HG03571 (cell line): Measurements from ENCODE around the gene FRK.
A peak's percentile ranks its signal among the peaks of the same experiment; 100 is the strongest.
"Not testable (repeated sequence)": the region's sequence is repeated elsewhere in the genome, so short reads cannot be mapped to it uniquely, and the experiment has no call there.

ENCODE experiments used
- ATAC-seq: cut with Tn5 transposase; IDR thresholded peaks from one replicate; pipeline ENCODE4 v1.9.1; 2021; ENCODE audit not compliant: unreplicated experiment

Gene FRK

DNA sequence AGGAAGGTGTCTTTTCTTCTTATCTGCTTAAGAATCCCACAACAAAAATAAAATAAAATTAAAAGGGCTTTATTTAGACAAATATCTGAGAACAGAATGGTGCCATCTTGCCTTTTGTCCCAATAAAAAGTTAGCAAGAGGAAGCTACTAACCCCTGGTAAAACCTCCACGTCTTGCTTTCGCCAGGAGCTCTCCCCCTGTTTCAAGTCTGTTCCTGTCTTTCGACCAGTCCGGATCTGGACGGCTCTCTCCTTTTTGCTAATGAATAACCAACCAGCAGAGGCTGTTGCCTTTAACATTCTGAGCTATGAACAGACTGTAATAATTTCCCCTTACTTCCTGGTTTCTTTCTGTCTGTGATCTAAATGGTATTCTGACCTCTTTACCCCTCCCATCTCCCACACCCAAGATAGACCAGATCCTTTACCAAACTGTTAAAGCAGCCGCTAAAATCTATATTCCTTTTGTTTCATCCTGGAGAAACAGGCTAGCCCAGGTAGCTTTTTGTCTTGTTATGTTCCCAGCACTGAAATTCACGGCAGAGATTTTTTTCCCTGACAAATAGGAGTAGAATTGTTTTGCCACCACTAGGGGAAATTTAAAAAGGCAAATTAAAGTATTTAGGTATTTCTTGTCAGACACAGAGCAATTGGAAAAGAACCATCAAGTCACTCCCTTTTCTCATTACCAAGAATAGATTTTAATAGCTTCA, at the start of gene FRK:
FRK (minus strand) TSS at position 320 of the 712 bp plus-strand sequence. CDS start 580 bp downstream, outside the sequence.
- ATAC-seq: no peak

GRCh38 chr6:116108836-116109235, 48.1 kb upstream of the FRK start:
- no peak for ATAC-seq

- no peak for ATAC-seq
These were observed 45.5 kb upstream of the FRK start for GRCh38 chr6:116106146-116106545.

DNA sequence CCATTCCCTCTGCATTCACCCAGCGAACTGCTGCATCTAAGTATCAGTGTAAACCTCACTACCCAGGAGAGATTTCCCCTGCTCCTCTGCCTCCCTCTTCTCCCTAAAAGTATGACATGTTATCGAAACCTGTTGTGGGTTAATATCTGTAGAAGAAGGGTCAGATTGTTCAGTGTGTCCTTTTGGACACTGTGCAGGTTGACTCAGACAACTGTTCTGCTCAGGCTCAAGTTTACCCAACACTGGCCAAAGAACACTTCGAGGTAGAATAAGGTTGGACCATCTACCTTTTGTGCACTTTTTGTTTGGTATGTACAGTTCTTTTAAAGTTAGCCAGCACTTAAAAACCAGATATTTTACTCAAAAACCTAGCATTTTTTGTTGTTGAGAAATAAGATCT, 44.6 kb upstream of the FRK start:
- no peak for ATAC-seq

DNA sequence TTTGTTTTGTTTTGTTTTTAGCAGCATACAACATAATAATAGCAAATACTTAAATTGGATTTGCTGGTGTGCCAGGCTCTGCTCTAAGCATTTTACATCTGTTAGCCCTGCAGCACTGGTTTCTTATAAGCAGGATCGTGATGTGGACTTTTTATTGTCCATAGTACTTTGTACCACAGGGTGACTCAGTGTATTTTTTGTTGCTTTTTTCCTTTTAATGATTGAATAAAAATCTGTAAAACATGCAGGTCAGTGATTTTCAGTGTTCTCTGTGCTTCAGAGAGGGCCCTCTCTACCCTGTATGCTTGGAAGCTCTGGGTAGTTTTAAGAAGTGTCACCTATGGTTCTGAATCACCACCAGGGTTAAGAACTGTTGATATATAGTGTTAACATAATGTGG, 43.9 kb upstream of the FRK start:
- no peak for ATAC-seq

GRCh38 chr6:116102873-116103272, 42.2 kb upstream of the FRK start:
- ATAC-seq: no peak

DNA sequence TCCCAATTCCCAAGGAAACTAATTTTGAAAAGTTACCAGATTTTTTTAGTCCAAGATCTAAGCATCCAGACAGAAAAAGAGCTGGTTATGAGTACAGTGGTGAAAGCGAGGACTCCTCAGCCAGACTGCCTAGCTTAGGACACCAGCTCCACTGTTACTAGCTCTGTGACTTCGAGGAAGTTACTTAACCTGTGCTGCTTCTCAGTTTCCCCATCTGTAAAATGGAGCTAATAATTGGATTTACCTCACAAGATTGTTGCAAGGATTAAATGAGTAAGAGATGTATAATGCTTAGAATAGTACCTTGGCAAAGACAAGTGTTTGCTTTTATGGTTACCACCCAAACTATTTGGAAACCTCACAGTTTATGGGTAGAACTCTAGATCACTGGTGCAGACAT, 41.1 kb upstream of the FRK start:
- no peak for ATAC-seq

GRCh38 chr6:116101302-116101718, 40.6 kb upstream of the FRK start:
- no peak for ATAC-seq

DNA sequence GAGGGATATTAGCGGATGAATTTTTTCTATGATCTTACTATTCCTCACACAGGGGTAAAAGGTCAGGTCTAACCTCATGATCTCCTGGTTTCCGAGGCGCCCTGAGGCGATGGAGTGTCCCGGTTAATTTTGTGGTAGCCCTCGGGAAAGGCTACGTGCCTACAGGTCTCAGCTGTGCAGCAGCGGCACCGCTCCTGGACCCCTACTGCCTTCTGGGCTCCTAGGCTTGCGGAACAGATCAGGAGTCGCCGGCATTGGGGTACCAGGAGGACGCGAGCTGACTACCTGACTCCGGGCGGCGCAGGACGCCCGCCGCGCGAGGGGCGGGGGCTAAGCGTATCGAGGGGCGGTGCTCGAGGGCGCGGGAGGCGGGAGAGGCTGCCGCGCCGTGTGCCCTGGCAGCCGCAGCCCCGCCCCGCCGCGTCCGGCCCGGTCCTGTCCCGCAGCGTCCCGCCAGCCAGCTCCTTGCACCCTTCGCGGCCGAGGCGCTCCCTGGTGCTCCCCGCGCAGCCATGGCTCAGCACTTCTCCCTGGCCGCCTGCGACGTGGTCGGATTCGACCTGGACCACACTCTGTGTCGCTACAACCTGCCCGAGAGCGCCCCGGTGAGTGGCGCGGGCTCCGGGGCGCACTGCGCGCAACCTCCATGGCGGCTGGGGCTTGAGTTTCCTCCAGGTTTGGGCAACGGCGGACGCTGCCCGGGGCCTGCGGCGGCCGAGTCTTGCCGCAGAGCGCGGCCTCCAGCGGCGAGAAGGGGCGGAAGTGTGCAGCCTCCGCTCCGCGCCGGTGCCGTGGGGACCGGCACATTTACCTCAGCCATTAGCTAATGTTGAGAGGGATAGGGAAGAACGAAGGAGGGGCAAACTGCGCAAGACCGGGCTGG, 40.0 kb upstream of the FRK start, which contains the start of gene NT5DC1:
NT5DC1 (plus strand) TSS at position 435 of the 883 bp plus-strand sequence; CDS start at position 513, 78 bp downstream.
- peak; percentile 88 for ATAC-seq

DNA sequence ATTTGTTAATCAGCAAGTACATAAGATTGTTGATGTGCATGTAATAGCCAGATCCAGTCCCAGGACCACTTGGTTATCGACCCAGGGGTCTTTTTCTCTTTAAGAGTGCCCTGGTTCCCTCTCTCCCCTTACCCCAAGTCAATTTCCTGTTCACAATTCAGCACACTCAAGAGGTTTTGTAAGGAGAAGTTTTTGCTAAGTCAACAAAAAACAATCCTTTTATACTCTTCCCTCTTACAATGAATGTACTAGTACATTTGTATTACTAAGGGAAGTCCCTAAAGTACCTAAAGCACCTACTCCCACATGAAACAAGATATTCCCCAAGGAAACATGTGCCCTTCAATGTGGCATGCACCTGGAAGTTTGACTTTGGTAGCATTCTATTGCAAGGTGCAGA, 38.3 kb upstream of the FRK start:
- no peak for ATAC-seq

DNA sequence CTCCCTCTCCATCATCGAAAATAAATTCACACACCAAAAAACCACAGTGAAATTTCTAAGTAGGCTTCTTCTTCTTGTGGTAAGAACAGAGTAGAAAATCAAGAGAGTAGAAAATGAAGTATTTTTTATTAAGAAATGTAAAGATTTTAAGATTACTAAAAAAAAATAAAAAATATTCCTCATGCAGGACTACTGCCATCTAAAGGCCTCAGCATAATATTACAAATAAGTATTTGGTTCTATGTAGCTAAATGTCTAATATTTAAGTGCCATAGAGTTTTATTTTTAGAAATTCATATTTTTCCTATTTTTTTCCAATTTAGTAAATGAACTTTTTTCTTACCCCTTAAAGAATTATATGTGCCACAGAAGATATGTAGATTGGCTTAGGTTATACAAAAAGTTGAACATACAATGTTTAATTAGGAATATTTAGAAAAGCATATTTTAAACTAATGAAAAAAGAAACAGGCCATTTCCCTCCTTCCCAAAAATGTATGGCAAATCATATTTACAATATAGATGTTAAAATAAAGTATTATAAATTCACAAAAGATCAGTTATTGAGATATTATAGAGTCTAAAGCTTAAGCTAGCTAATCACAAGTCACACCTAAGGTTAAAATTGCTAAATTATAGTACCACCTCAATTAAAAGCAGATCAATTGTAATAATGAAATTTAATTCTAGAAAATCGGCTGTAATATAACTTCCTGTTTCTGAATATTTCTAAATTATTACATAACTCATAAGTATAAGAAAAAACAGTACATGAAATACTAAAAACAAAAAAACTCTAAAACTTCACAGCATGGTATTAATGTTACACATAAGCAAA, 36.5 kb upstream of the FRK start:
- ATAC-seq: no peak

- not testable (repeated sequence) for ATAC-seq
These were observed 35.5 kb upstream of the FRK start for GRCh38 chr6:116096048-116096759.

GRCh38 chr6:116094041-116094440, 33.4 kb upstream of the FRK start:
- no peak for ATAC-seq

GRCh38 chr6:116090251-116090650, 29.6 kb upstream of the FRK start:
- ATAC-seq: peak; percentile 58

- no peak for ATAC-seq
These were observed 28.3 kb upstream of the FRK start for GRCh38 chr6:116088946-116089345.

- ATAC-seq: peak; percentile 95
These were observed 26.8 kb upstream of the FRK start for GRCh38 chr6:116087437-116088027.

- no peak for ATAC-seq
These were observed 23.6 kb upstream of the FRK start for GRCh38 chr6:116084284-116084683.

GRCh38 chr6:116083052-116083451, 22.4 kb upstream of the FRK start:
- no peak for ATAC-seq

DNA sequence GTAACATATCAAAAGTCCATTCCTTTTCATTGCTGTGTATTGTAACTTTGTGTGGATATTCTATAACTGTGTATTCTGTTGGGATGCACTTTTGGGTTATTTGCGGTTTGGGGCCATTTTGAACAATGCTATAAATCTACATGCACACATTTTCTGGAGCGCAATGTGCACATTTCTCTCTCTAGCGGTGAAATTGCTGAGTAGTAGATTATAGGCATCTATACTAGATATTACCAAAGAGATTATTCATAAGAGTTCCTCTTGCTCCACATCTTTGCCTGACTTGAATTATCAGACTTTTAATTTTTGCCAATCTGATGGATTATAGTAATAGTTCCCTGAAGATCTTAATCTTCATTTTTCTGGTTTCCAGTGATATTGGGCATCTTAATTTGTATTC, 18.3 kb upstream of the FRK start:
- no peak for ATAC-seq

DNA sequence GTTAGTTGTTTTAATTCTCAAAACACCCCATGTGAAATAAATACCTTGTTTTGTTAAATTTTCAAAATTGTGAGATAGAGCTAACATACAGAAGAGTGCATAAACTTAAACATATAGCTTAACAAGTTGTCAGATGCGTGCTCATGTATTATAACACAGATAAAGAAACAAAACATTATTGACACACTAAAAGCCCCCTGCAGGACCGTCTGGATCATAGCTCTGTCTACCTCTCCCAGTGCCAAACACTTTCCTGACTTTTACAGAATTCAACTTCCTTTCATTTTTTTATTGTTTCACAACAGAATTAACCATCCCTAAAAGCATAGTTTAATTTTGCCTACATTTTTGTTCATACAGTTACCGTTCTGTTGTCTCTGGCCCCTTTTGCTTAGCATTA, 17.8 kb upstream of the FRK start:
- no peak for ATAC-seq
